ENCODE measurements around the gene SUGCT. TPM values are rescaled to one million over a fixed set of nuclear protein-coding genes. Genes with fewer than 3 reads are reported as not detected.
A peak's percentile ranks its signal among the peaks of the same experiment; 100 is the strongest.
"Not testable (repeated sequence)": the region's sequence is repeated elsewhere in the genome, so short reads cannot be mapped to it uniquely, and the experiment has no call there.

The SUGCT gene
- total and polyA plus RNA-seq, 2 of the 8 experiments (the other 6 are each of a cell fraction or from before 2014, with no cell fraction given): 2.8 to 5.4 TPM

DNA sequence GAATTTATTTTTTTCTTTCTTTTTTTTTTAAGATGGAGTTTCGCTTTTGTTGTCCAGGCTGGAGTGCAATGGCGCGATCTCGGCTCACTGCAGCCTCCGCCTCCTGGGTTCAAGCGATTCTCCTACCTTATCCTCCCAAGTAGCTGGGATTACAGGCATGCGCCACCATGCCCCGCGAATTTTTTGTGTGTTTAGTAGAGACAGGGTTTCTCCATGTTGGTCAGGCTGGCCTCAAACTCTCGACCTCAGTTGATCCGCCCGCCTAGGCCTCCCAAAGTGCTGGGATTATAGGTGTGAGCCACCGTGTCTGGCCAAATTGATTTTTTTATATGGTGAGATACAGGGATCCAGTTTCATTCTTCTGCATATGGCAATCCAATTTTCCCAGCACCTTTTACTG is 5.1 kb downstream of the SUGCT start:
- H4K91ac ChIP-seq (replicated peaks; ENCODE audit: insufficient read length, low read length); H3K56ac ChIP-seq (replicated peaks; ENCODE audit: insufficient read length, low read depth, low read length); H3K9me3 ChIP-seq (ENCODE audit: insufficient read depth in 2 of 2, low read depth in 1 of 2, low read length in 1 of 2); CTCF ChIA-PET (ENCODE audit: partially characterized antibody); H3K9ac ChIP-seq (replicated peaks in 1 of 4; ENCODE audit: extremely low read depth in 1 of 4, low read depth in 3 of 4, low read length in 3 of 4); H3K23ac ChIP-seq (ENCODE audit: insufficient read length); H4K20me1 ChIP-seq (replicated peaks in 1 of 2; ENCODE audit: control insufficient read depth in 1 of 2, insufficient read depth in 2 of 2, low read length in 2 of 2); POLR2A ChIA-PET (ENCODE audit: partially characterized antibody); H3K4me1 ChIP-seq (replicated peaks in 1 of 4; ENCODE audit: control insufficient read depth in 3 of 4, insufficient read depth in 4 of 4, low read length in 3 of 4); H3K23me2 ChIP-seq (ENCODE audit: low read depth, low read length); H3K4me3 ChIP-seq (ENCODE audit: extremely low read depth in 1 of 4, insufficient read depth in 2 of 4, low read depth in 3 of 4, low read length in 4 of 4); H2AK5ac ChIP-seq (ENCODE audit: low read depth, low read length); H2BK12ac ChIP-seq (ENCODE audit: low read depth, low read length); H4K8ac ChIP-seq (ENCODE audit: extremely low read depth, insufficient read depth, low read length); H4K5ac ChIP-seq (ENCODE audit: insufficient read length, low read depth, low read length); H3K79me1 ChIP-seq (ENCODE audit: low read depth, low read length); H2BK120ac ChIP-seq (replicated peaks; ENCODE audit: low read depth, low read length); FAIRE-seq; H3K18ac ChIP-seq (ENCODE audit: extremely low read depth, low read length); H2BK15ac ChIP-seq (ENCODE audit: low read length); H3K27ac ChIP-seq (ENCODE audit: low read depth, low read length); H3K79me2 ChIP-seq (ENCODE audit: control insufficient read depth in 1 of 2, insufficient read depth in 2 of 2, low read length in 2 of 2); H3K14ac ChIP-seq (ENCODE audit: insufficient read length); H2BK20ac ChIP-seq (ENCODE audit: low read length); H3K4ac ChIP-seq (replicated peaks; ENCODE audit: insufficient read length, low read depth, low read length); H2AFZ ChIP-seq (ENCODE audit: low read length); H3K36me3 ChIP-seq (ENCODE audit: control insufficient read depth in 2 of 4, insufficient read depth in 4 of 4, low read length in 3 of 4); H3K4me2 ChIP-seq (ENCODE audit: insufficient read depth in 1 of 2, low read depth in 2 of 2, low read length in 2 of 2); H2BK5ac ChIP-seq (ENCODE audit: low read depth, low read length): not testable (repeated sequence)
- peaks cover 0 to 15% (median 8%) of the 10 kb centered on the region in 4 experiments; a peak in 4 of 7 replicates for H3K27me3 ChIP-seq (replicated peaks in 1 of 4; ENCODE audit: control insufficient read depth in 3 of 4, extremely low read depth in 1 of 4, insufficient read depth in 3 of 4, low read length in 3 of 4)
- WGBS, 2 experiments (ENCODE audit: extremely low coverage in 1 of 2, insufficient coverage in 1 of 2, insufficient read length in 1 of 2, insufficient replicate concordance in 2 of 2, low coverage in 1 of 2, low lambda C conversion rate in 2 of 2, missing lambda C conversion rate in 1 of 2): 99% methylated on average over 6 of the region's 13 CpGs; no CpG with 5 or more reads in 1 of the 2 experiments
- DNase-seq (ENCODE audit: low read depth in 1 of 2, low spot score in 2 of 2): peak in 1 of 2 experiments; percentile 11

DNA sequence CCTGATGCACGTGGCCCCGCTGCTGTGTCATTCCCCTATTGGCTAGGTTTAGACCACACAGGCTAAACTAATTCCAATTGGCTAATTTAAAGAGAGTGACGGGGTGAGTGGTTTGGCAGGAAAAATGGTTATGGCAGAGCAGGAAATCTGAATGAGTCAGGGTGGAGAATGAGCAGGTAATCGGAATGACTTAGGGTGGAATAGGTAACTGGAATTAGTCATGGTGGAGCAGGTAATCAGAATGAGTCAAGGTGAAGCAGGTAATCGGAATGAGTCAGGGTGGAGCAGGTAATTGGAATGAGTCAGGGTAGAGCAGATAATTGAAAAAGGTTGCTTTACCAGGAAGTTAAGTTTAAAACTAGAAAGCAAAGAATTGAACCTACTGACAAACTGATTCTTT is 7.1 kb downstream of the SUGCT start:
- H3K79me1 ChIP-seq (ENCODE audit: low read depth, low read length); H4K5ac ChIP-seq (ENCODE audit: insufficient read length, low read depth, low read length); H4K20me1 ChIP-seq (replicated peaks in 1 of 2; ENCODE audit: control insufficient read depth in 1 of 2, insufficient read depth in 2 of 2, low read length in 2 of 2); H3K79me2 ChIP-seq (ENCODE audit: control insufficient read depth in 1 of 2, insufficient read depth in 2 of 2, low read length in 2 of 2); H2AFZ ChIP-seq (ENCODE audit: low read length); H3K4me2 ChIP-seq (ENCODE audit: insufficient read depth in 1 of 2, low read depth in 2 of 2, low read length in 2 of 2); H3K23me2 ChIP-seq (ENCODE audit: low read depth, low read length); H3K36me3 ChIP-seq (ENCODE audit: control insufficient read depth in 2 of 4, insufficient read depth in 4 of 4, low read length in 3 of 4); H4K8ac ChIP-seq (ENCODE audit: extremely low read depth, insufficient read depth, low read length); H2BK20ac ChIP-seq (ENCODE audit: low read length); H2BK5ac ChIP-seq (ENCODE audit: low read depth, low read length); H3K56ac ChIP-seq (replicated peaks; ENCODE audit: insufficient read length, low read depth, low read length); DNase-seq (ENCODE audit: low read depth in 1 of 2, low spot score in 2 of 2); H3K23ac ChIP-seq (ENCODE audit: insufficient read length); H2BK120ac ChIP-seq (replicated peaks; ENCODE audit: low read depth, low read length); H2AK5ac ChIP-seq (ENCODE audit: low read depth, low read length); FAIRE-seq; H2BK15ac ChIP-seq (ENCODE audit: low read length); H3K18ac ChIP-seq (ENCODE audit: extremely low read depth, low read length); H4K91ac ChIP-seq (replicated peaks; ENCODE audit: insufficient read length, low read length); H3K27ac ChIP-seq (ENCODE audit: low read depth, low read length); H3K4me3 ChIP-seq (ENCODE audit: extremely low read depth in 1 of 4, insufficient read depth in 2 of 4, low read depth in 3 of 4, low read length in 4 of 4); H3K4ac ChIP-seq (replicated peaks; ENCODE audit: insufficient read length, low read depth, low read length); H3K27me3 ChIP-seq (replicated peaks in 1 of 4; ENCODE audit: control insufficient read depth in 3 of 4, extremely low read depth in 1 of 4, insufficient read depth in 3 of 4, low read length in 3 of 4); CTCF ChIA-PET (ENCODE audit: partially characterized antibody); H2BK12ac ChIP-seq (ENCODE audit: low read depth, low read length); H3K9ac ChIP-seq (replicated peaks in 1 of 4; ENCODE audit: extremely low read depth in 1 of 4, low read depth in 3 of 4, low read length in 3 of 4); H3K4me1 ChIP-seq (replicated peaks in 1 of 4; ENCODE audit: control insufficient read depth in 3 of 4, insufficient read depth in 4 of 4, low read length in 3 of 4); H3K14ac ChIP-seq (ENCODE audit: insufficient read length): not testable (repeated sequence)
- POLR2A ChIA-PET (ENCODE audit: partially characterized antibody): interaction anchor here (0.6 kb wide), 1 partner anchor 238 kb away, joined by 4 read pairs; no protein-coding TSS in a partner anchor
- peaks cover 6 to 13% of the 10 kb centered on the region in 2 experiments; a peak in 3 of 4 replicates for H3K9me3 ChIP-seq (ENCODE audit: insufficient read depth in 2 of 2, low read depth in 1 of 2, low read length in 1 of 2)
- WGBS, 2 experiments (ENCODE audit: extremely low coverage in 1 of 2, insufficient coverage in 1 of 2, insufficient read length in 1 of 2, insufficient replicate concordance in 2 of 2, low coverage in 1 of 2, low lambda C conversion rate in 2 of 2, missing lambda C conversion rate in 1 of 2): 94% methylated on average over 5 of the region's 5 CpGs; no CpG with 5 or more reads in 1 of the 2 experiments
